DOHH2 (cell line): ENCODE measurements around the gene CIAO3.

ENCODE experiments used
- CTCF ChIP-seq: fragments of 200-600 bp; sonication (generic); IDR thresholded peaks from one replicate; pipeline ENCODE4 v1.5.1; 2014; ENCODE audit warnings: antibody characterized with exemption, mild to moderate bottlenecking, low read depth, low read length; ENCODE audit not compliant: poor library complexity, severe bottlenecking
- EZH2phosphoT487 ChIP-seq: fragments of 200-600 bp; sonication (generic); IDR thresholded peaks from 2 replicates; pipeline ENCODE4 v1.6.1; 2017; ENCODE audit warnings: borderline replicate concordance, mild to moderate bottlenecking, antibody characterized with exemption, low read length, moderate library complexity, mixed read lengths

GRCh38 chr16:763369-764183, 22.8 kb upstream of the CIAO3 start:
- TF ChIP-seq CTCF = no peak
- no peak for TF ChIP-seq EZH2phosphoT487
